Germinal center (tissue), 1 donor: ENCODE data around the gene VWC2L.

Source experiments
- DNase-seq: peaks from one replicate; pipeline ENCODE4 v3.0.0; 2012; ENCODE audit warnings: mixed read lengths, low spot score

Gene VWC2L

DNA sequence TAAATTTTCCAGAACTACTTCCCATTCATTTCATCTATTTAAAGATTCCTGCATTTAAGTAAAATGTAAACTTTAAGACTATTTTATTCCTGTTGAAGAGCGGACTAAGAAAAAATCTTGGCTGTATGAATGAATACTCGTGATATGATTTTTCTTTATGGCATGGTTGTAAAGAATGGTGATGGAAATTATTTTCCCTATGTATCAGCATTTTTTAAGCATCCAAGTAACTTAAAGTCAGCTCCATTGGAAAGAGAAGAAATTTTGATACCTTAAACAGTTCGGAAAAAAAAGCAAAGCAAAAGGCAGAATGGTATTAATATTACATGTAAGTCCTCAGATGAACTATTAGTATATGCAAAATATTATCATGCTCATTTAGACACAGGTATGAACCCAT, 58.9 kb downstream of the VWC2L start:
- DNase-seq: no peak

DNA sequence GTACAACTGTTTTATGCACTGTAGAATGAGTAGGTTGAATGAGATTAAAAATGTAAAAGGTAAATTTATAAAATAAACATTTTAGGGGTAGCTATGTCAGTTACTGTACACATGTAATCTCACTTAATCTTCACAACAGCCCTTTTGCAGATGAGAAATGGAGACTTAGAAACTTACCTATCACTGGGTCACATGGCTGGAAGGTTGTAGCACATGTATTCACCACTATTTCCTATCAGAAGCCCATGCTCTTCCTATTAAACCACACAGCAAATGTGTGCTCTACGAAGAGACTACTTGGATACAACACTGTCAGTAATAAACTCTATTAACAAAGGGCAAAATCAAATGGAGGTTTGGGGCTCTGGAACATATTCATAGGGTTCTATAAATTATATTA, 60.5 kb downstream of the VWC2L start:
- DNase-seq: no peak

DNA sequence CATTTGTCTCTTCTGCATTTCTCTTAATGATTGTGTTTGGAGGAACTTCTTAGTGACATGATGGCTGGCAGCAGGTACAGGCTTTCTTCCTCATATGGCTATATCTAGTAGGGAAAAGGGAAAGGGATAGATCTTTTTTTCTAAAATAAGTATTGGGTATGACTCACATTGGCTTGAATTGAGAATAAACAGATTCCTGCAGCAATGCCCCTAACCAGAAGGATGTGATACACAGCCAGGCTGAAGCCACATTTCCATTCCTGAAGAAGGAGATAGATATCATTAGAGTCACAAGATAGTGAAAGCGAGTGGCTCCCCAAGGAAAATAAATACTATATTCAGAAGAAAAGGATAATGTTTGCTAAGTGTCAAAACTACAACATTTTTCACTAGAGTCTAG, 61.1 kb downstream of the VWC2L start:
- no peak for DNase-seq

DNA sequence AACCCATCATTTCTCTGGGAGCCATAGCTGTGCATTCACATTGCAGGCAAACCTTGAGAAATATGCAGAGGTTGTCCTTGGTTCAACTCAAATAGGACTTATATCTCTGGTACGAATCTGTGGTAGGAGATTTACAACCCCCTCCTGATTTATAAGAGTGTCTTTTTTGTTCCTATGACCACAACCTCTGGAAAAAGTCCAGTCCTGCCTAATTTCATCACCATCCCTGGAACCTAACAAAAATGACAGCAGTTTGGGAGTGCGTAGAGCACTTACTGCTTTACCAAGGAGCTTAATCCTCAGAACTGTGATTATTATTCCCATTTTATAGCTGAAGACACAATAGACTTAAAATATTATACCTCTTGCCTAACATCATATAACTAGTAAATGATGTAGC, 66.5 kb downstream of the VWC2L start:
- DNase-seq: no peak

DNA sequence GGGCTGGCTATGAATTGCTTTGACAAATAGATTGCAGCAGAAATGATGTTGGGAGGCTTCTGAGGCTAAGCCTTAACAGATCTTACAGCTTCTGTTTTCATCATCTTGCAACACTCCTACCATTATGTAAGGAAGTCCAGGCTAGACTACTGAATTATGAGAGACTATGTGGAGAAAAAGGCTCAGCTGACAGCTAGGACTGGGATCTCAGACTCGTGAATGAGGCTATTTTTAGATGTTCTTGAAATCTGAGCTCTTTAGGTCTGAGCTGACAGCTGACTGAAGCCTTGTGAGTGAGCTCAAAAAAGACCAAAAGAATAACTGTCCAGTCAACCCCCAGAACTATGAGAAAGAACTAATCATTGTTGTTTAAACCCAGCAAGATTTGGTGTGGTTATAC, 70.3 kb downstream of the VWC2L start:
- no peak for DNase-seq

DNA sequence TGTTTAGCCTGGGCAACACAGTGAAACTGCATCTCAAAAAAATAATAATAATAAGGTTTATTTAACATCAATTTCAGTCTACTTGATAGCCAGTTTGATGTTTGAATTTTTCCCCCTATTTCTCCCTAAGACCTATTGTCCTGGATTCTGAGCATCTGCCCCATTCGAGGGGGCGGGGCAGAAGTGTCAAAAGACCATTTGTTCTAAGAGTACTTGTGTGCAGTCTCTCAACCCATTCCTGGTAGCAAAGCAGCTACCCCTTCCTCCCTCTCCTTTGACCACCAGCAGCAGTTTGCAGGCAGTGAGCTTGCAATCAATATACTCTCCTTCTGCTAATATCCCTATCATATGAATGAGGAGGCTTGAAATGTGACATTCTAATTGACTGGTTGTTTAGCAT, 71.9 kb downstream of the VWC2L start:
- no peak for DNase-seq

DNA sequence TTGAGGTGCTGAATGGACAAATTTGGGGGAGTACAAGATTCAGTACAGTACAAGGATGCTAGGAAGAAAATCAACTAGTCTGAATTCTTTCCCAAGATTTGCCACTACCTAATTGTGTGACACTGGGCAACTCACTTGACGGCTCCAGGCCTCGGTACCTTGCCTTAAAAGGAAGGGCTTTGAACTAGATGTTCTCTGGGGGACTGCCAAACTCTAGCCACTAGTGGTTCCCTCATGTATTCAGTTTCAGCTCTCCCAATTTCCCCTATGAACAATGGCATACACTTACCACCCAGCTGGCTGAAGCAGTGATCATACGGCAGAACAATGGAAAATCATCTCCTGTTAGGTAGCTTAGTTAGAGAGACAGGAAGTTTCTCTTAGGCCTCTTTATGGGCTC, 73.4 kb downstream of the VWC2L start:
- DNase-seq: no peak

DNA sequence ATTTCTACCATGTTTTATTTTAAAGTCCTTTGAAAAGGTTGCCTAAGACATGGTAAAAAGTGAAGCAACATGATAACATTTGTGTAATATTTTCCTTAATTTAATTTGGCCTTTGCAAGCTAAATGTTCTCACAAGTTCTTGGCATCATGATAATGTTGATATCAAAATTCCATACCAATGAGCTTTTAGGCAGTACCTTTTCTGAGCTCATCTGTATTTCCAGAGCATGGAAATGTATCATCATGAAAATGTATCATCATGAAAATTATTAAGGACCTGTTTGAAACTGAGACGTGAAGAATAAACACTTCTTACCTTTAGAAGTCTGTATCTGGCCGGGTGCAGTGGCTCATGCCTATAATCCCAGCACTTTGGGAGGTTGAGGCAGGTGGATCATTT, 73.8 kb downstream of the VWC2L start:
- DNase-seq: no peak

DNA sequence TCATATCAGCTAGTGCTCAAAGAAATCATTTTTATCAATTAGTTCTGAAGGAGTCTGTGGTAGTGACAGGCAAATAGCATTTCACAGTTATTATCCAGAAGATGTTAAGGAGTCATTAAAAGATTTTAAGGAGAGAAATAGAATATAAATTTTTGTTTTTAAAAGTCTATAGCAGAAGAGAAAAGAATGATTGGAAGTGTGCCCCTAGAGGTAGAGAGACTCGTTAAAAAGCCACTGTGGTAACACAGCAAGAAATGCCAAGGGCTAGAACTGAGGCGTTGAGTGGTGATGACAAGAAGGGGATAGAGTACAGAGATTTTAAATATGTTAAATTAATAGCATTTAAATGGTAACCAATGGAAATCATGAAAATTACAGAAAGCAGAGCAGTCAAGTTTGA, 78.3 kb downstream of the VWC2L start:
- DNase-seq: no peak

DNA sequence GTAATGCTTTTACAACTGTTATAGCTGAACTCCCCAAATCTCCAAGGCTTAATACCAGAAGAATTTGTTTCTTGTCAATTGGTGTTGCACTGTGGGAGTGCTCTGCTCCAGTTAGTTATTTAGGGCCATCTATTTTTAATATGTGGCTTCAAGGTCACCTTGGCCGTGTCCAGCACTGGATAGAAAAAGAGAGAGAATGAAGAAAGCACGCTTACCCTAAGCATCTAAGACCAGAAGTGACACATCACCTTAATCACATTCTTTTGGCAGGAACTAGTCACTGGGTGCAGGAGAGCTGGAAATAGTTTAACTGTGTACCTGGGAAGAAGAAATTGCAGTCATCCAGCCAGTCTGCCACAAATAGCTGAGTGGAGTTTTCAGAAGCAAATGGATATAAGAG, 78.8 kb downstream of the VWC2L start:
- no peak for DNase-seq

DNA sequence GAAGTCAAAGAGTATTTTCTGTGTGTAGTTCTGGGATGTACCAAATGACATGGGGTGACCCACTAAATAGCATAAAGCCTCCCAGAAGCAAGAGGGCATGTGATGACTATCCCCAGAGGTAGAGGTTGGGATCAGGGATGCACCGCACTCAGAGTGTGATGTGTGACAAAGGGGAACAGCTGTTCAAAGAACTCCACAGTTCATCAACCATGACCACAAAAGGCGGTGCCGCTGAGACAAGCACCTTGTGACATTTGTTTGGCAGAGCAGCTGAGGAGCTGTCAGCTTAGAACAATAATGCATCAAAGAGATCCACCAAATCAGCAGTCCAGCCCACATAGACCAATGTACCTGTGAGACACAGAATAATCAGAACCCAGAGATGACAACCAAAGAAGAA, 81.3 kb downstream of the VWC2L start:
- no peak for DNase-seq

DNA sequence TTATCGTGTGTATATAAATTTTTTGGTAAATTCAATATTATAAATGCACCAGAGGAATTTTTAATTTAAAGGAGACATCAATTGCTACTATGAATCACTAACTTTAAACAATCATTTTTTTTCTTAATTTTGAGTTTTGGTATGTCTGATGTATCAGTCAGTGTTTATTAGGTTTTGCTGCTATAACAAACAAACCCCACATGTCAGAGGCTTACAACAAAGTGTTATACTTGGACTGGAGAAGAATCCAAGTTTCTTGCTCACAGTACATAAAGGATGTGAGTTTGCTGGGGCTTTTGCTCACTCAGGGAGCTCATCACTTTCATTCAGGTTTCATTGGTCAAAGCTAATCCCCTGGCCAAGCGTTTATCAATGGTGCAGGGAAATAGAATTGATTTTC, 81.8 kb downstream of the VWC2L start:
- DNase-seq: no peak

DNA sequence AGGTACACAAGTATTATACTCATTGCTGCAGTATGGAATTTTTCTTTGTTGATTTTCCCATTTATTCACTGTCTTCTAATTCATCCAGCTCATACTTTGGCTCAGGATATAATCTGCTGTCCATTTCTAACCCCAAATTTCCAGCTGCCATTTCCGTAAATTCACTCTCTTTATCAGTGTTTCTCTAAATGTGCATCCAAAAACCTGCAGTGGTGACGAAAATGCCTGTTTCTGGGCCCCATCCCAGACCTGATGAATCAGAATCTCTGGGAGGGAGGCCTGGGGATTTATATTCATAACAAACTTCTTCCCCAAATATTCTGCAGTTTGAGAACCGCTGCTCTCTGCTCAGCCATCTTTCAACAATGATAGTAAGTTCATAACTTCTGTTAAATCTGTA, 86.6 kb downstream of the VWC2L start:
- no peak for DNase-seq

DNA sequence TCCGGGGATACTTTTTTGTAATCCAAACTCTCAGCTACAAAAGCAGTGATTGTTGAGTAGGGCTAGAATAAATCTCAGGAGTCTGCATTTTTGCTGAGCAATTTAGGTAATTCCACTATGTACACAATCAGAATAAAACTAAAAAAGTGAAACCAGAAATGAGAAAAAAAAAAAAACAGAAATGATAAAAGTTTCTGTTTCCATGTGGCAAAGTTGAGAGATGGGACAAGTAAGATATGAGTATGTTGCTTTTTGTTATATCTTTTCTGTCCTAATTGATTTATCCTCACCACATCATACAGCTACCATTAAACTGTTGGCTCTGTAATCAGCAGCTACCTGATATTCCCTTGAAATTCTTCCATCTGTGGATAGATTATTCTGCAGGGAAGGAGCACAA, 92.7 kb downstream of the VWC2L start:
- no peak for DNase-seq

DNA sequence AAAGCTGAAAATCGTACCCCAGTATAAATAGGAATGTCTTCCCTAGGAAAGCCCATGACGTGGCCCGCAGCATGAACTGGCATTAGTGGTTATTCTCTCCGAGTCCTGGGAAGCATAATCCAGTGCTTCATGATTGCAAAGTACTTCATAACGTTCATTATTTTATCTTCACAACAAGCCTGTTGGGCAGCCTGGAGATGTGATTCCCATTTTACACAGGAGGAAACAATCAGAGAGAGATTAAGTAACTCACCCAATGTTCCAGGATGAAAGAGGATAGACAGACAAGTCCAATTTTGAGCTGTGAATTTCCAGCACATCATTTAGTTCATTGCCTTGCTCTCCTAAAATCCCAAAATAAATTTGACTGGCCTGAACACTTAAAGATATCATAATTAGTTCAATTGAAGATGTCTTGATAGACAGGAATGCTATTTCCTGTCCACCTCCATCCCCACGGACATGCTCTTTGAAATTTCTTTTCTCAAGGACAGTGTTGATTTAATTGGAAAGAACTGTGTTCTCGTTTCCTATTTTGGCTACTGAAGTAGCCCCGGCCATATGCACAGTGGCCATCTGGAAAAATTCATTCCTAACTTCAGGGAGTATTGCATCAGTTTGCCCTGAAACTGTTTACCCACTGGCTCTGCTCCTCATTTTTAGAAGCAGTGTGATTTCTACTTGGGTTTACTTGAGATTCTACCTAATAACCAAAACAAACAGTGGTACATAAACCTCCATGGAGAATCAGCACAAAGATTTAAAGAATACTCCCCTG, 93.9 kb downstream of the VWC2L start:
- no peak for DNase-seq

DNA sequence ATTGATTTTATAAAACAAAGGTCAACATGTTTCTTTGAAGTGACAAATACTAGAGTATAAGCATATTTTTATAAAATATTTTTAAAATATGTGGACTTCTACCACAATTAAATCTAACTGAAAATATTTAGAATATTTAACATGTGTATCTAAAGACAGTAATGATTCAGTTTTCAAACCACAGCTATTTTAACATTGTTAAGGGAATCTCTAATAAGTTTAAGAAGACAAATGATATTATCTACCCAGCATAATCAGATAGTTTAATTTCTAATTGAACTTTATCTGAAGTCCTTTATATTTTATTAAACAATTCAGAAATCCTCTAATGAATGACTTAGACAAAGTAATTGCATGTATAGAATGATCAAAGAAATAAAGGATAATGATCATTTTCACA, 96.2 kb downstream of the VWC2L start:
- no peak for DNase-seq

DNA sequence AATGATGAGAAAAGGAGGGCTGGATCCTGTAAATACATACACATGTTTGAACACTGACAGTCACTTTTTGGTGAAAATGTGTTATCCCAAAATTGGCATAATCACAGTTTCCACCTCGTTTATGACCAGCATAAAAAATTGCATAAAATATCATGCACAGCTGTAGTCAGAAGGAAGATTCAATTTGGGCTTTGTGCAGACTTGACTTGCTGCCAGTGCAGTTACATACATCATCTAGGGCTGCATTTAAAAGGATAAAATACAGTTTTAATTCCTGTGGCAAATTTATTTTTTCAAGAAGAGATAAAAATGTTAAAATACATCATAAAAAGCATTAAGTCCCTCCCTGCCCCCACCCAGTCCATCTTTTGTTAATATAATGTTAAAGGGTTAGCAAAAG, 103.8 kb downstream of the VWC2L start:
- DNase-seq: no peak

DNA sequence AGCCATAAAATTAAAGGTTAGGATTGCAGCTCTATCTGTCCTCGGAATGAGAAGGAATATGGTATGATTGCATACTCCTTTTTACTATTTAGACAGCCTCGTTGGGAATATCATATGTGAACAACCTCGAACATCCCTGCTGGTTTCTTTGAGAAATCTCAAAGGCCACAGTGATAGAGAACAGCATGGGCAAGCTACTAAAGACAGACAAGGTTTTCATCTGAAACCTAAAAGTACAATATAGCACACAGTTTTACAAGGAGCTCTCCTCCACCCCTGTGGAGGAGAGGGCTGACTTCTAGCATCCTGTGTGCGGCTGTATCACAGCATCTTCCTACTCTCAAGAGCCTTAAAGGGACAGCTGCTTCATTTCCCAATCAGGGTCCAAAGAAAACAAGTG, 104.3 kb downstream of the VWC2L start:
- DNase-seq: no peak

DNA sequence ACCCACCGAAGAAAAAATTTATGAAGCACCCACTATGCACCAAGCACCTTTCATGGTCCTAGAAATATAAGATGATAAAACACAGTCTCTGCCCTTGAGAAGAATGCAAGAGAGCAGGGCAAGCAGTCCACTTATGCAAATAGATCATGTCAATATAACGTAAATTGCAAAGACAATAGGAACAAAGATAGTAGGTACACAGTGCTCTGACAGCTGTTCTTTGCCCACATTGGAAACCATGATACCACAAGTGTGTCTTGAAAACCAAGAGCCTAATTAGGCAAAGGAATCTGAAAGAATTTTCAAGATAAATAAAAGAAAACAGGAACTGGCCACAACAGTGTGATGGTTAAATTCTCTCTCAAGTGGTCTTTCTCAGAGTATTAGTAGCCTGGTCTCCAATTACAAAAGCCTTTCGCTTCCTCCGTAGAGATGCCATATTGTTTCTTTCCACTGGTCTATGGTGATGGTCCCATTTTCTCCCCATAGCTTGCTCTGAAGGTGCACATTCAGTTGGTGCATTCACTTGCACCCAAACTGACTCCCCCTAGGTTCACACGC, 108.5 kb downstream of the VWC2L start:
- DNase-seq: no peak

DNA sequence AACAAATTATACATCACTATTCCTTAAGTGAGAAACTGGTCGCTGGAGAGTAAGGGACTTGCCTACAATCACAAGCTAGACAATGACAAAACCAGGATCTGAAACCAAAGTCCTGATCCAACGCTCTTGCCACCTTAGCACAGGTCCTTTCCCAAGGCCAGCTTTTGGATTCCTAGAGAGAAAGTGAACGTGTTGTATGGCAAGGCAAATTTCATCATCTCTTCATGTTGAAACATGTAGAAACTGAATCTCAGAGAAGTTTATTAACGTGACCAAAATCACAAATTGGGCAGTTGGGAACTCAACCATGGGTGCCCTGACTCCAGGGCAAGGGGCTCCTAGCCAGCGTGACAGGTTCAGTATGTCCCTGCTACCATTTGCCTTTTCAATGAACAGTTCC, 118.2 kb downstream of the VWC2L start:
- DNase-seq: no peak

DNA sequence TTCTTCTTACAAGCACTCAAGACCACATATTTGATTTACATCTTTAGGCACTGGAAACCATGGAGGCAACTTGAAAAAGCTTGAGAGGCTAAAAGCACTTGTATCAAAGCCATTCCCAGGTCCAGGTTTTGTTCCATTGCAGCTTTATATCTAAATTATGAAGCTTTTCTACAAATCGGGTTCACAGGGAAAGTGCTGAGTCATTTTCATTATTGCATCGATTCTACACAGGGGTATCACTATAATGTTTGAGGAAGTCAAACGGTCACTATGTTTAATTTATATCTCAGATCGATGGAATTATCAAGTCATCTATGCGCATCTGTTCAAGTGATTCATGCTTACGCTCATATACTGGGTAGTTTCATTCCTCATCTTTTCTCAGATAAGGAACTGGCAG, 118.7 kb downstream of the VWC2L start:
- no peak for DNase-seq

DNA sequence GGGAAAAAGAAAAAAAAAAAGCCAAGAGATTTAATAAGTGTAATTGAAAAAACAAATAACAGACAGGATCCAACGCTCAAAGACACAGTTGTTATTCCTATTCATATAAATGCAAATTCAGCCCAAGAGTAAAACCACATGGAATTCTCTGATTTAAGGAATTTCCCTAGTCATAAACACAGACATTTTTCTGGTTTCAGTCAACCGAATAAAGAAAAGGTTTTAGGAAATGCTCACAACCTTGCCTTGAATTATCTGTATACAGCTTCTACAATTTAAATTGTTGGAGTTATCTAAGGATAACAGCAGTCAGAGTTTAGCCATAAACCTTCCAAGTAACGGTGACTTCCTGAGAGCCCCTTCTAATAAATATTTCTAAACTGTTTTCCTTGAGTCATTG, 122.7 kb downstream of the VWC2L start:
- no peak for DNase-seq

DNA sequence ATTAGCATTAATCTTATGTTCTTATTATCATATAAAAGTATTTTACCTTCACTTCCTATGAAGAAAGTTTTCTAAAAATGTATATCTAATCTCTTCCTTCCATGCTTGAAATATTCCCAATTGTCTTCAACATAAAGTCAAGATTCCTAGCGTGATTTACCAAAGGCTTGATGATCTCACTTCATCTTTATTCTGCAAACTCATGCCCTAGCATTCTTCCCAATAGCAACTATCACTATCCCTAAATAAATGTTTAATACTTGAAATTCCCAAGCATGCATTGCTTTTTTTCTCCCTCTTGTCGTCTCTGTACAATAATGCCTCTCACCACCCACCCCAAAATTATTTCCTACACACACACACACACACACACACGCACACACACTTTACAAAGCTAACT, 125.8 kb downstream of the VWC2L start:
- no peak for DNase-seq

DNA sequence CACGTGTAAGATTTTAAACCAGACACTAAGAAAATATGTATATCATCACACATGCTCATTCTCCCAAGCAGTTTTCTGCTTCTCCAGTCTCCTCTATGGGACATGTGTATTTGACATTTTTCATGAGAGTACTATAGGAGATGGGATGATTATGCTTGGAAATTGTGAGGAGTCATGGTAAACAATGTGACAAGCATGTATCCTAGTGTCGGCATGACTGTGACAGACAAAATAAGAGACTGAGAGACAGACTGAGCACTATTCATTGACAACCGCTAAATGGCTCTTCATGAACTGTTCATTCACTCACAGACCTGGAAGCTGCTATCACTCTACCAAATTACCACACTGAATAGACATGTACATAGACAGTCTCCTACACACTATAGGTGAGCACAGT, 127.1 kb downstream of the VWC2L start:
- no peak for DNase-seq
